GM12878 (cell line): ENCODE data around the gene DMAP1. TPM values are rescaled to one million over a fixed set of nuclear protein-coding genes. Genes with fewer than 3 reads are reported as not detected.

Source experiments
- ATAC-seq: fragments of 200-7000 bp; cut with Tn5 transposase; 3 replicates; pipeline ENCODE4 v1.9.1; 2020; ENCODE audit warnings: mild to moderate bottlenecking, moderate library complexity
- BruUV-seq: library from RNA; stranded (reverse); fragments of 400-500 nt; replicated peaks from 2 replicates; lab custom pipeline; 2021; lab: Mats Ljungman, UMichigan
- CTCF ChIA-PET: fragments of 300-600 bp; sonication (Branson Sonifier 250); formaldehyde crosslinking; extraction: SDS; loops from one replicate; lab custom pipeline; 2021; ENCODE audit warnings: inconsistent platforms; lab: Yijun Ruan, JAX
- POLR2A ChIA-PET: fragments of 350-600 bp; formaldehyde crosslinking; extraction: SDS; loops from one replicate; lab custom pipeline; 2021; ENCODE audit warnings: inconsistent platforms; lab: Charles Lee
- RAD21 ChIA-PET: fragments of 300-600 bp; sonication (Branson Sonifier 250); formaldehyde crosslinking; loops from one replicate; lab custom pipeline; 2023; ENCODE audit warnings: antibody characterized with exemption; ENCODE audit not compliant: unreplicated experiment; lab: Charles Lee
- SMC1A ChIA-PET: fragments of 300-600 bp; sonication (Branson Sonifier 250); formaldehyde crosslinking; loops from one replicate; lab custom pipeline; 2023; ENCODE audit not compliant: unreplicated experiment, uncharacterized antibody; lab: Charles Lee
- DNase-seq: peaks from one replicate; pipeline ENCODE4 v3.0.0-alpha.2; 2011; ENCODE audit warnings: low read depth, low spot score
- FAIRE-seq: peaks from 3 replicates; lab custom pipeline; 2011; peaks lifted over from hg19 to GRCh38; lab: Jason Lieb, UNC
- H2AFZ ChIP-seq: 2 replicates; pipeline ENCODE4 v1.6.0; 2011; ENCODE audit warnings: low read depth, low read length, control low read depth; ENCODE audit not compliant: control insufficient read depth
- H3K27ac ChIP-seq: 2 replicates; pipeline ENCODE4 v1.5.1; 2011; ENCODE audit warnings: control low read depth; ENCODE audit not compliant: control insufficient read depth, insufficient read depth
- H3K27me3 ChIP-seq, 2 experiments: replicated peaks in 1 of 2; 2 replicates each; pipeline versions ENCODE4 v1.6.0 to v1.6.1; 2011; ENCODE audit warnings: low read length in 1 of 2; ENCODE audit not compliant: control insufficient read depth in 2 of 2, insufficient read depth in 2 of 2
- H3K36me3 ChIP-seq, 2 experiments: 2 replicates each; pipeline ENCODE4 v1.5.1; 2011; ENCODE audit warnings: low read length in 1 of 2; ENCODE audit not compliant: control insufficient read depth in 2 of 2, insufficient read depth in 2 of 2
- H3K4me1 ChIP-seq: 2 replicates; pipeline ENCODE4 v1.6.1; 2011; ENCODE audit warnings: mild to moderate bottlenecking, low read length, moderate library complexity, mixed read lengths; ENCODE audit not compliant: control insufficient read depth, insufficient read depth
- H3K4me2 ChIP-seq: 2 replicates; pipeline ENCODE4 v1.6.0; 2011; ENCODE audit warnings: control low read depth; ENCODE audit not compliant: control insufficient read depth, insufficient read depth
- H3K4me3 ChIP-seq: fragments of 200-600 bp; sonication (generic); 2 replicates; pipeline ENCODE4 v1.5.1; 2016
- H3K79me2 ChIP-seq: 2 replicates; pipeline ENCODE4 v1.6.0; 2011; ENCODE audit warnings: low read length; ENCODE audit not compliant: control insufficient read depth, insufficient read depth
- H3K9ac ChIP-seq: 2 replicates; pipeline ENCODE4 v1.8.0; 2011; ENCODE audit warnings: low read length, control low read depth, mixed read lengths; ENCODE audit not compliant: control insufficient read depth, insufficient read depth
- H3K9me3 ChIP-seq: replicated peaks from 3 replicates; pipeline ENCODE4 v1.5.1; 2011; ENCODE audit warnings: mild to moderate bottlenecking, low read length; ENCODE audit not compliant: control insufficient read depth, insufficient read depth
- H4K20me1 ChIP-seq: 2 replicates; pipeline ENCODE4 v1.6.0; 2011; ENCODE audit not compliant: control insufficient read depth, insufficient read depth
- BHLHE40 ChIP-seq, 2 experiments: fragments of 450-650 bp in 1 of 2; IDR thresholded peaks; 2 replicates each; pipeline ENCODE4 v1.6.1; 2011 to 2017; ENCODE audit warnings: low read depth in 2 of 2, borderline replicate concordance in 1 of 2, improper control_type of control experiment in 1 of 2, low read length in 1 of 2, mild to moderate bottlenecking in 1 of 2
- CBX3 ChIP-seq: fragments of 200-600 bp; sonication (generic); IDR thresholded peaks from 2 replicates; pipeline ENCODE4 v1.6.1; 2016; ENCODE audit warnings: low read depth, borderline replicate concordance
- CBX5 ChIP-seq: sonication (generic); IDR thresholded peaks from 2 replicates; pipeline ENCODE4 v1.6.1; 2016; ENCODE audit warnings: low read depth, moderate library complexity, mild to moderate bottlenecking, inconsistent platforms
- CHD2 ChIP-seq: IDR thresholded peaks from 2 replicates; pipeline ENCODE4 v1.6.1; 2011; ENCODE audit warnings: low read depth, low read length, improper control_type of control experiment, borderline replicate concordance
- E4F1 ChIP-seq: fragments of 450-650 bp; IDR thresholded peaks from 2 replicates; pipeline ENCODE4 v1.6.1; 2018; ENCODE audit warnings: borderline replicate concordance, mild to moderate bottlenecking; ENCODE audit not compliant: partially characterized antibody
- EED ChIP-seq: sonication (generic); IDR thresholded peaks from 2 replicates; pipeline ENCODE4 v1.6.1; 2016; ENCODE audit warnings: antibody characterized with exemption, low read depth
- NFXL1 ChIP-seq: fragments of 450-650 bp; IDR thresholded peaks from 2 replicates; pipeline ENCODE4 v1.6.1; 2017; ENCODE audit warnings: antibody characterized with exemption, mild to moderate bottlenecking, borderline replicate concordance
- NR2C1 ChIP-seq: fragments of 450-650 bp; IDR thresholded peaks from 2 replicates; pipeline ENCODE4 v1.6.1; 2017; ENCODE audit warnings: antibody characterized with exemption, mild to moderate bottlenecking, moderate library complexity
- RUNX3 ChIP-seq: IDR thresholded peaks from 2 replicates; pipeline ENCODE4 v1.6.1; 2012; ENCODE audit warnings: low read length, inconsistent platforms
- SMAD1 ChIP-seq: fragments of 450-650 bp; IDR thresholded peaks from 2 replicates; pipeline ENCODE4 v1.6.1; 2018; ENCODE audit warnings: mild to moderate bottlenecking, low read depth; ENCODE audit not compliant: partially characterized antibody
- SMAD5 ChIP-seq: IDR thresholded peaks from 2 replicates; pipeline ENCODE4 v1.6.1; 2016; ENCODE audit warnings: antibody characterized with exemption, low read depth
- SMARCA5 ChIP-seq: fragments of 450-650 bp; IDR thresholded peaks from 2 replicates; pipeline ENCODE4 v1.6.1; 2017; ENCODE audit warnings: mild to moderate bottlenecking
- SUZ12 ChIP-seq: fragments of 200-600 bp; sonication (generic); IDR thresholded peaks from one replicate; pipeline ENCODE4 v1.6.1; 2018; ENCODE audit warnings: antibody characterized with exemption, mild to moderate bottlenecking; ENCODE audit not compliant: unreplicated experiment
- ZBTB40 ChIP-seq: fragments of 450-650 bp; IDR thresholded peaks from 2 replicates; pipeline ENCODE4 v1.6.1; 2016; ENCODE audit warnings: mild to moderate bottlenecking, moderate library complexity, borderline replicate concordance
- ZNF274 ChIP-seq: IDR thresholded peaks from one replicate; pipeline ENCODE4 v1.8.0; 2011; ENCODE audit not compliant: insufficient read length, insufficient read depth
- WGBS: methylation state at CpG from one replicate; pipeline ENCODE4 v1.1.6; 2016; ENCODE audit warnings: low lambda C conversion rate; ENCODE audit not compliant: insufficient replicate concordance, insufficient coverage; ENCODE audit errors: missing lambda C conversion rate; 5-methylcytosine and 5-hydroxymethylcytosine counted together
- in situ Hi-C: fragments of 300-500 bp; cut with MboI; formaldehyde crosslinking; loops from 9 replicates; pipeline ENCODE4 v1.14.3; 2018; ENCODE audit warnings: mixed read lengths
- intact Hi-C: fragments of 100-400 bp; cut with micrococcal nuclease; formaldehyde crosslinking; loops from one replicate; pipeline ENCODE4 v1.14.2; 2022; ENCODE audit not compliant: unreplicated experiment
- polyA plus RNA-seq, 11 experiments: library from polyadenylated mRNA; depleted of rRNA in 4 of 11; unstranded in 6 of 11; stranded (reverse) in 5 of 11; fragments of >200 nt; fragmentation: Nextera tagmentation in 4 of 11; fragmentation: Illumina TruSeq in 1 of 11; extraction: Ambion mirVana in 4 of 11; extraction: Trizol in 1 of 11; gene quantifications; 1 replicate in 1 of 11; 2 replicates in 10 of 11; pipeline versions ENCODE4 v1.2.1 to v1.2.3, GENCODE V29; 2011 to 2016; ENCODE audit warnings: inconsistent platforms in 2 of 11, missing spikeins in 2 of 11, low read depth in 1 of 11
- total RNA-seq, 4 experiments: library from RNA; depleted of rRNA in 3 of 4; stranded (reverse); fragments of >200 nt in 3 of 4; fragmentation: Illumina TruSeq in 1 of 4; extraction: Trizol in 1 of 4; gene quantifications; 2 replicates each; pipeline versions ENCODE4 v1.2.1 to v1.2.3, GENCODE V29; 2013 to 2021

The DMAP1 gene
- total and polyA plus RNA-seq, 10 of the 15 experiments (the other 5 are each of a cell fraction or from before 2014, with no cell fraction given): 1.9 to 59.1 (median 37.7) TPM

- H3K9ac ChIP-seq: no peak overlapping the region
- no peak for DNase-seq
- 38% methylated on average over 5 of the region's 8 CpGs for WGBS
- H3K4me2 ChIP-seq: no peak overlapping the region
- in situ Hi-C loops (no loop called here), intact Hi-C loops (no loop called here)
- H3K27ac ChIP-seq: no peak overlapping the region
- RAD21 ChIA-PET: interaction anchor here (1.5 kb wide), 1 partner anchor 77 kb away, joined by 3 read pairs; no protein-coding TSS in a partner anchor
- POLR2A ChIA-PET: no interaction called here
- no peak for TF ChIP-seq BHLHE40 (IDR thresholded peaks at IDR 0.05; ENCODE audit: borderline replicate concordance in 1 of 2, low read depth in 2 of 2, low read length in 1 of 2)
- TF ChIP-seq SMAD1: no peak
- no peak for TF ChIP-seq RUNX3
- no peak for TF ChIP-seq NFXL1
- TF ChIP-seq CHD2: no peak
- no peak for TF ChIP-seq SUZ12
- TF ChIP-seq ZNF274: no peak
- TF ChIP-seq SMAD5: no peak
- TF ChIP-seq NR2C1: no peak
- TF ChIP-seq SMARCA5: no peak
- no peak for TF ChIP-seq ZBTB40
- TF ChIP-seq CBX5: no peak
- no peak for TF ChIP-seq EED
- no peak for TF ChIP-seq E4F1
- TF ChIP-seq CBX3: no peak
- TF ChIP-seq, all 136 proteins: peak for 0
- no peak for ATAC-seq
- no peaks in the 10 kb centered on the region for H3K4me1 ChIP-seq
- H3K9me3 ChIP-seq: no peaks in the 10 kb centered on the region
- H4K20me1 ChIP-seq: no peaks in the 10 kb centered on the region
- no peak overlapping the region for H3K4me3 ChIP-seq
- no peaks in the 10 kb centered on the region for H3K27me3 ChIP-seq
- peaks cover 0 to 3% of the 10 kb centered on the region in 2 experiments; a peak in 2 of 4 replicates for H3K36me3 ChIP-seq
- no peak for FAIRE-seq
- no peak overlapping the region for H2AFZ ChIP-seq
- SMC1A ChIA-PET: interaction anchor here (2.5 kb wide), 1 partner anchor 22 kb away, joined by 6 read pairs; no protein-coding TSS in a partner anchor
- CTCF ChIA-PET: interaction anchor here (1.6 kb wide), 1 partner anchor 21 kb away, joined by 5 read pairs; no protein-coding TSS in a partner anchor
- no TSS peak for BruUV-seq
- no peaks in the 10 kb centered on the region for H3K79me2 ChIP-seq
These were observed 26.2 kb downstream of the DMAP1 start for GRCh38 chr1:44239331-44239960.
